IPS-NIHi11 (cell line): Measurements from ENCODE around the gene TNFRSF8.
"Not testable (repeated sequence)": the region's sequence is repeated elsewhere in the genome, so short reads cannot be mapped to it uniquely, and the experiment has no call there.

ENCODE experiments used
- DNase-seq: peaks from one replicate; pipeline ENCODE4 v3.0.0; 2012; ENCODE audit warnings: mixed read lengths, low spot score

TNFRSF8 gene

GRCh38 chr1:12038356-12039163 is 24.5 kb upstream of the TNFRSF8 start:
- DNase-seq = no peak

- DNase-seq = no peak
Observed at GRCh38 chr1:12039164-12039525, 24.0 kb upstream of the TNFRSF8 start.

- DNase-seq = not testable (repeated sequence)
Observed at GRCh38 chr1:12039824-12040456, 23.2 kb upstream of the TNFRSF8 start.

- DNase-seq = no peak
Observed at GRCh38 chr1:12040457-12041051, 22.5 kb upstream of the TNFRSF8 start.

- DNase-seq = not testable (repeated sequence)
Observed at GRCh38 chr1:12044187-12044877, 18.8 kb upstream of the TNFRSF8 start.

GRCh38 chr1:12046749-12047119 is 16.4 kb upstream of the TNFRSF8 start:
- no peak for DNase-seq

GRCh38 chr1:12047120-12047876 is 15.8 kb upstream of the TNFRSF8 start:
- no peak for DNase-seq

GRCh38 chr1:12048372-12048771 is 14.7 kb upstream of the TNFRSF8 start:
- DNase-seq = no peak

- no peak for DNase-seq
Observed at GRCh38 chr1:12049616-12050015, 13.5 kb upstream of the TNFRSF8 start.

- DNase-seq = no peak
Observed at GRCh38 chr1:12051361-12051760, 11.7 kb upstream of the TNFRSF8 start.

GRCh38 chr1:12052008-12052573 is 11.0 kb upstream of the TNFRSF8 start:
- peak; percentile 68 for DNase-seq

GRCh38 chr1:12052997-12053686 is 10.0 kb upstream of the TNFRSF8 start:
- DNase-seq = no peak

- DNase-seq = no peak
Observed at GRCh38 chr1:12053752-12054548, 9.2 kb upstream of the TNFRSF8 start.

- DNase-seq = no peak
Observed at GRCh38 chr1:12055259-12055658, 7.8 kb upstream of the TNFRSF8 start.

GRCh38 chr1:12056331-12056841 is 6.7 kb upstream of the TNFRSF8 start:
- no peak for DNase-seq

GRCh38 chr1:12057382-12057781 is 5.7 kb upstream of the TNFRSF8 start:
- no peak for DNase-seq

GRCh38 chr1:12057940-12058687 is 5.0 kb upstream of the TNFRSF8 start:
- DNase-seq = no peak

GRCh38 chr1:12059226-12059625 is 3.9 kb upstream of the TNFRSF8 start:
- DNase-seq = no peak
